PC-3 (cell line): ENCODE data around the gene FAM163B.

Experiments
- CTCF ChIP-seq: fragments of 300-600 bp; sonication (generic); conservative IDR thresholded peaks from 2 replicates; pipeline ENCODE4 v1.5.1; 2017; ENCODE audit warnings: antibody characterized with exemption, low read depth, mild to moderate bottlenecking, low read length
- EZH2 ChIP-seq: fragments of 300-600 bp; sonication (generic); IDR thresholded peaks from one replicate; pipeline ENCODE4 v1.6.1; 2017; ENCODE audit warnings: antibody characterized with exemption, mild to moderate bottlenecking, low read length; ENCODE audit not compliant: unreplicated experiment
- EZH2phosphoT487 ChIP-seq: fragments of 300-600 bp; sonication (generic); IDR thresholded peaks from 2 replicates; pipeline ENCODE4 v1.6.1; 2018; ENCODE audit warnings: mild to moderate bottlenecking, antibody characterized with exemption, low read length, borderline replicate concordance

DNA sequence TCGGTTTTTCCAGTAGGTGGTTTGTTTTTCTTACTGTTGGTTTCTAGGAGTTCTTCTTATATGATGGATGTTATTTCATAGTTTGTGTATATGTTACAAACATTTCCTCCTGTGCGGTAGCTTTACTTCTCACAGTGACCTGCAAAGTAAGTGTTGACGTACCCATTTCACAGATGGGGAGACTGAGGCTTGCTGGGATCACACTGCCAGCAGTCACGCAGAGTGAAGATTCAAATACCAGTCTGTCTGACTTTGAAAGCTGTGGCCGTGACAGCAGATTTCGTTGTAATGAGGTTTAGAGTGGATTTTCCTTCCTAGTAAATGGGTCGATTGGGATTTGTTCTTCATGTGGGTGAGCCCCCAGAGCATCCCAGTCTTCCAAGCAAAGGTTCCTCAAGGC lies 40.0 kb upstream of the FAM163B start:
- no peak for TF ChIP-seq CTCF
- TF ChIP-seq EZH2: no peak
- TF ChIP-seq EZH2phosphoT487: no peak
